HepG2 (cell line): ENCODE measurements around the gene ZDHHC19. TPM values are rescaled to one million over a fixed set of nuclear protein-coding genes. Genes with fewer than 3 reads are reported as not detected.

Experiments used
- ARID2 ChIP-seq: sonication (generic); formaldehyde crosslinking; IDR thresholded peaks from 2 replicates; pipeline ENCODE4 v1.8.1; 2022; ENCODE audit warnings: mild to moderate bottlenecking, missing genetic modification reagents, borderline replicate concordance
- ATF2 ChIP-seq: sonication (generic); formaldehyde crosslinking; IDR thresholded peaks from 2 replicates; pipeline ENCODE4 v1.4.0; 2020; ENCODE audit warnings: missing genetic modification reagents
- CEBPZ ChIP-seq: IDR thresholded peaks from 2 replicates; pipeline ENCODE4 v1.6.1; 2012; ENCODE audit warnings: low read length, improper control_type of control experiment
- ETV6 ChIP-seq: sonication (generic); formaldehyde crosslinking; conservative IDR thresholded peaks from 2 replicates; pipeline ENCODE4 v1.4.0; 2020; ENCODE audit warnings: missing genetic modification reagents
- FOXA3 ChIP-seq: IDR thresholded peaks from 2 replicates; pipeline ENCODE4 v1.6.1; 2016; ENCODE audit warnings: missing genetic modification reagents, missing compliant biosample characterization
- FOXM1 ChIP-seq: sonication (generic); formaldehyde crosslinking; IDR thresholded peaks from 2 replicates; pipeline ENCODE4 v1.5.0; 2020; ENCODE audit warnings: missing genetic modification reagents
- MIXL1 ChIP-seq: IDR thresholded peaks from 2 replicates; pipeline ENCODE4 v1.6.1; 2016
- POGZ ChIP-seq: sonication (generic); formaldehyde crosslinking; IDR thresholded peaks from 2 replicates; pipeline ENCODE4 v1.4.0; 2020; ENCODE audit warnings: mild to moderate bottlenecking, missing genetic modification reagents
- REXO4 ChIP-seq: sonication (generic); formaldehyde crosslinking; IDR thresholded peaks from 2 replicates; pipeline ENCODE4 v1.8.0; 2022; ENCODE audit warnings: missing genetic modification reagents, mild to moderate bottlenecking, borderline replicate concordance
- SALL1 ChIP-seq: sonication (generic); formaldehyde crosslinking; IDR thresholded peaks from 2 replicates; pipeline ENCODE4 v1.8.0; 2022; ENCODE audit warnings: mild to moderate bottlenecking, missing genetic modification reagents
- TIGD3 ChIP-seq: sonication (generic); formaldehyde crosslinking; IDR thresholded peaks from 2 replicates; pipeline ENCODE4 v1.5.1; 2020; ENCODE audit warnings: mild to moderate bottlenecking, missing genetic modification reagents, borderline replicate concordance
- USF2 ChIP-seq, 2 experiments: sonication (generic) in 1 of 2; formaldehyde crosslinking in 1 of 2; IDR thresholded peaks; 2 replicates each; pipeline versions ENCODE4 v1.5.1 to v1.6.1; 2011 to 2020; ENCODE audit warnings: borderline replicate concordance in 1 of 2, low read depth in 1 of 2, low read length in 1 of 2, mild to moderate bottlenecking in 1 of 2, missing genetic modification reagents in 1 of 2, moderate library complexity in 1 of 2
- ZFP36 ChIP-seq: fragments of 150-350 bp; IDR thresholded peaks from 2 replicates; pipeline ENCODE4 v1.6.1; 2018; ENCODE audit warnings: borderline replicate concordance, low read length, low read depth; ENCODE audit not compliant: partially characterized antibody
- ZNF512B ChIP-seq: sonication (generic); formaldehyde crosslinking; IDR thresholded peaks from 2 replicates; pipeline ENCODE4 v1.5.1; 2020; ENCODE audit warnings: missing genetic modification reagents, mild to moderate bottlenecking, borderline replicate concordance
- ZNF615 ChIP-seq: sonication (generic); formaldehyde crosslinking; IDR thresholded peaks from 2 replicates; pipeline ENCODE4 v1.5.0; 2020; ENCODE audit warnings: mild to moderate bottlenecking, missing genetic modification reagents, borderline replicate concordance
- polyA plus RNA-seq, 8 experiments: library from polyadenylated mRNA; depleted of rRNA in 3 of 8; stranded (reverse) in 7 of 8; unstranded in 1 of 8; fragments of >200 nt; fragmentation: Illumina TruSeq in 4 of 8; extraction: Trizol in 4 of 8; gene quantifications; 2 replicates each; pipeline versions ENCODE4 v1.2.1 to v1.2.3, GENCODE V29; 2011 to 2016; ENCODE audit warnings: low read depth in 4 of 8, missing spikeins in 1 of 8, mixed read lengths in 1 of 8; ENCODE audit not compliant: insufficient read depth in 1 of 8
- total RNA-seq, 5 experiments: library from RNA; depleted of rRNA; stranded (reverse); fragments of >200 nt; fragmentation: Illumina TruSeq; extraction: Trizol; gene quantifications; 2 replicates each; pipeline ENCODE4 v1.2.3, GENCODE V29; 2016; ENCODE audit warnings: low read depth in 1 of 5

The ZDHHC19 gene
- total and polyA plus RNA-seq, 2 of the 13 experiments (the other 11 are each of a cell fraction or from before 2014, with no cell fraction given): 0.22 to 0.53 TPM

- TF ChIP-seq REXO4 (CRISPR knock-in tag): no peak
- no peak for TF ChIP-seq ETV6 (CRISPR knock-in tag)
- TF ChIP-seq POGZ (CRISPR knock-in tag): peak; percentile 71; the same call in 1 of the 2 replicates
- TF ChIP-seq ZNF615: no peak
- peak; percentile 99 for TF ChIP-seq MIXL1
- no peak for TF ChIP-seq ZFP36
- TF ChIP-seq ARID2 (CRISPR knock-in tag): 0 out of 2 replicates have a peak, but pooled peaks have one; percentile 41
- no peak for TF ChIP-seq CEBPZ
- TF ChIP-seq FOXA3 (CRISPR knock-in tag): peak; percentile 74
- TF ChIP-seq TIGD3: no peak
- TF ChIP-seq ATF2 (CRISPR knock-in tag): peak; percentile 70; the same call in 1 of the 2 replicates
- TF ChIP-seq FOXM1 (CRISPR knock-in tag): no peak
- TF ChIP-seq SALL1: peak; percentile 95
- TF ChIP-seq ZNF512B (CRISPR knock-in tag): peak; percentile 69; the same call in 1 of the 2 replicates
- TF ChIP-seq USF2 (IDR thresholded peaks at IDR 0.05; ENCODE audit: low read depth, low read length): no peak
- no peak for TF ChIP-seq USF2 (CRISPR knock-in tag; IDR thresholded peaks at IDR 0.05; ENCODE audit: borderline replicate concordance)
These were observed 3.7 kb upstream of the ZDHHC19 start (continued) for GRCh38 chr3:196214783-196215441.
